Adrenal gland (tissue), 5 donors: ENCODE measurements around the gene PRPH.
"Not testable (repeated sequence)": the region's sequence is repeated elsewhere in the genome, so short reads cannot be mapped to it uniquely, and the experiment has no call there.

Experiments used
- CTCF ChIP-seq, 6 experiments: fragments of 450-650 bp in 4 of 6; fragments of 200-600 bp in 2 of 6; sonication (generic) in 1 of 6; IDR thresholded peaks; 1 replicate in 5 of 6; 2 replicates in 1 of 6; pipeline versions ENCODE4 v1.5.1 to v1.8.0; 2016 to 2021; ENCODE audit warnings: antibody characterized with exemption in 6 of 6, mild to moderate bottlenecking in 2 of 6, moderate library complexity in 1 of 6
- POLR2A ChIP-seq, 2 donors: fragments of 450-650 bp; IDR thresholded peaks; one replicate each; pipeline ENCODE4 v1.6.1; 2017; ENCODE audit warnings: antibody characterized with exemption in 2 of 2, mild to moderate bottlenecking in 2 of 2, moderate library complexity in 1 of 2
- donor health status: DM: no; HTN: no; CAD: no.

GRCh38 chr12:49257508-49258184, 37.3 kb upstream of the PRPH start:
- not testable (repeated sequence) for TF ChIP-seq POLR2A, CTCF (IDR thresholded peaks at IDR 0.05)
